T-helper 2 cell treated with Interferon-gamma antibody and Interleukin-4, amounts not matched to agents 100 ng/mL and 5 ng/mL, for 36 hours (primary cell): Measurements from ENCODE around the gene CSRNP2. TPM values are rescaled to one million over a fixed set of nuclear protein-coding genes. Genes with fewer than 3 reads are reported as not detected.
"Not testable (repeated sequence)": the region's sequence is repeated elsewhere in the genome, so short reads cannot be mapped to it uniquely, and the experiment has no call there.

ENCODE experiments used
- intact Hi-C: fragments of 100-400 bp; cut with micrococcal nuclease; formaldehyde crosslinking; loops from one replicate; pipeline ENCODE4 v1.15.1; 2023
- total RNA-seq: library from RNA; stranded (reverse); gene quantifications from 2 replicates; pipeline ENCODE4 v1.2.3, GENCODE V29; 2022

CSRNP2 gene
- total RNA-seq, 1 donor from 2014 or later, result 16.9 TPM

GRCh38 chr12:51028126-51028812 lies 55.1 kb downstream of the CSRNP2 start:
- intact Hi-C loops, result loop anchor here (1.0 to 10.0 kb wide), 5 partner anchors 41 to 783 kb away; partner anchors contain the start of genes BIN2 and DIP2B

- intact Hi-C loops, result loop anchor here (5.0 to 10.0 kb wide), 4 partner anchors 40 to 783 kb away; partner anchors contain the start of genes BIN2 and DIP2B
Observed at GRCh38 chr12:51027342-51027835, 56.0 kb downstream of the CSRNP2 start.

GRCh38 chr12:51025836-51026638 lies 57.4 kb downstream of the CSRNP2 start, which contains the start of gene SLC11A2:
SLC11A2 (minus strand) TSS chr12:51026384; CDS start chr12:51010728, 15,656 bp downstream.
- intact Hi-C loops, result loop anchor here (1.0 to 10.0 kb wide), 9 partner anchors 22 to 781 kb away; partner anchors contain the start of genes BIN2, CSRNP2, DIP2B and LETMD1

- intact Hi-C loops, result loop anchor here (2.0 to 10.0 kb wide), 5 partner anchors 38 to 781 kb away; partner anchors contain the start of genes BIN2 and DIP2B
Observed at GRCh38 chr12:51025338-51025835, 58.0 kb downstream of the CSRNP2 start.

- intact Hi-C loops, result loop anchor here (2.0 to 10.0 kb wide), 4 partner anchors 199 to 779 kb away; partner anchors contain the start of genes BIN2 and DIP2B
Observed at GRCh38 chr12:51023625-51024382, 59.6 kb downstream of the CSRNP2 start.

GRCh38 chr12:51021694-51022093 lies 61.7 kb downstream of the CSRNP2 start:
- intact Hi-C loops, result loop anchor here (10.0 kb wide), 3 partner anchors 303 to 777 kb away; partner anchors contain the start of genes BIN2 and DIP2B

GRCh38 chr12:51020448-51021182 lies 62.8 kb downstream of the CSRNP2 start:
- intact Hi-C loops, result loop anchor here (10.0 kb wide), 3 partner anchors 304 to 776 kb away; partner anchors contain the start of genes BIN2 and DIP2B

GRCh38 chr12:51019927-51020326 lies 63.5 kb downstream of the CSRNP2 start:
- intact Hi-C loops, result loop anchor here (10.0 kb wide), 3 partner anchors 305 to 775 kb away; partner anchors contain the start of genes BIN2 and DIP2B

- intact Hi-C loops, result no loop called here
Observed at GRCh38 chr12:51018956-51019355, 64.4 kb downstream of the CSRNP2 start.

- intact Hi-C loops, result no loop called here
Observed at GRCh38 chr12:51017452-51017851, 65.9 kb downstream of the CSRNP2 start.

GRCh38 chr12:51014467-51014866 lies 68.9 kb downstream of the CSRNP2 start:
- intact Hi-C loops, result not testable (repeated sequence)

- intact Hi-C loops, result no loop called here
Observed at GRCh38 chr12:51013441-51013840, 70.0 kb downstream of the CSRNP2 start.

GRCh38 chr12:51012570-51013236 lies 70.7 kb downstream of the CSRNP2 start:
- intact Hi-C loops, result no loop called here

GRCh38 chr12:51011955-51012354 lies 71.4 kb downstream of the CSRNP2 start:
- intact Hi-C loops, result no loop called here

Other genes starting within 250 kb of the CSRNP2 start
- gene TMPRSS12, start 240.7 kb downstream of the CSRNP2 start, total RNA-seq, result not detected in 2 replicates
- gene HIGD1C, start 131.1 kb downstream of the CSRNP2 start, total RNA-seq, result not detected in 2 replicates
- 45.7 and 46.3 TPM in 2 replicates for gene SLC11A2, start 57.2 kb downstream of the CSRNP2 start, total RNA-seq
- 65.7 and 72.9 TPM in 2 replicates for gene LETMD1, start 35.3 kb downstream of the CSRNP2 start, total RNA-seq
- 41.1 and 44.1 TPM in 2 replicates for gene TFCP2, start 89.5 kb upstream of the CSRNP2 start, total RNA-seq
- gene POU6F1, start 134.5 kb upstream of the CSRNP2 start, total RNA-seq, result 2.0 and 2.6 TPM in 2 replicates
- gene DAZAP2, start 155.2 kb upstream of the CSRNP2 start, total RNA-seq, result 215 and 219 TPM in 2 replicates
- 1.5 and 2.0 TPM in 2 replicates for gene SMAGP, start 186.8 kb upstream of the CSRNP2 start, total RNA-seq
- gene BIN2, start 240.6 kb upstream of the CSRNP2 start, total RNA-seq, result 173 TPM in 2 replicates